ENCODE data around the gene NUP210L. TPM values are rescaled to one million over a fixed set of nuclear protein-coding genes. Genes with fewer than 3 reads are reported as not detected.

NUP210L gene
- total and polyA plus RNA-seq, 2 of the 13 experiments (the other 11 are each of a cell fraction or from before 2014, with no cell fraction given), result not detected

- TF ChIP-seq ZNF460 (CRISPR knock-in tag; IDR thresholded peaks at IDR 0.05; ENCODE audit: borderline replicate concordance) (no peak), FOXO1 (CRISPR knock-in tag; IDR thresholded peaks at IDR 0.05) (no peak), KDM1A (CRISPR knock-in tag; IDR thresholded peaks at IDR 0.05) (no peak), MYNN (CRISPR knock-in tag; IDR thresholded peaks at IDR 0.05; ENCODE audit: low read depth) (no peak), KAT7 (CRISPR knock-in tag; IDR thresholded peaks at IDR 0.05; ENCODE audit: borderline replicate concordance) (no peak), SRSF1 (optimal IDR thresholded peaks at IDR 0.05; ENCODE audit: low read depth, low read length) (no peak), THYN1 (CRISPR knock-in tag; IDR thresholded peaks at IDR 0.05; ENCODE audit: borderline replicate concordance, low read depth) (no peak), PHB2 (IDR thresholded peaks at IDR 0.05; ENCODE audit: partially characterized antibody) (no peak)
These were observed 159.7 kb downstream of the NUP210L start (continued) for GRCh38 chr1:153995202-153995601.

DNA sequence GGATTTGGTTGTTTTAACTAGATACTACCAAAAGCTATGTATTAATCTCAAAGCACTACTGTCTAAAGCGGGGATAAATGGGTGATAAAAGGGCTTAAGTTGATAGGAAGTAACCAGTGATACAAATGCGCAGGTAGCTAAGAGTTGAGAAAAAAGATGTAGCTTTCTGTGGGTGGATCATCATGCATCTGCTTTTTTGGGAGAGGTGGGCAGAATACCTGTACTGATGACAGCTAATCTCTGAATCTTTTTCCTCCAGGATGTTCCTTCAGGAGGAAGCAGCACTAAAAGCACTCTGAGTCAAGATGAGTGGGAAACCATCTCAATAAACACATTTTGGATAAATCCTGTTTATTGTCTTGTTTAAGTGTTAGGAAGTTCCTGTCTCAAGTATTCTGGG lies 163.1 kb downstream of the NUP210L start:
- TF ChIP-seq RBFOX2 (IDR thresholded peaks at IDR 0.05; ENCODE audit: low read depth, low read length) (peak; percentile 64), TBL1XR1 (IDR thresholded peaks at IDR 0.05; ENCODE audit: borderline replicate concordance, low read length, partially characterized antibody) (no peak)
- ATAC-seq (no peak), FAIRE-seq (no peak), DNase-seq (ENCODE audit: low spot score) (no peak)
- intact Hi-C loops (cut with micrococcal nuclease; ENCODE audit: unreplicated experiment) (no loop called here), in situ Hi-C loops (cut with HindIII; ENCODE audit: extremely low pct_ligation_motif_present, low pct_unique_long_range_greater_than_20kb) (no loop called here)
- ChIA-PET CTCF (ENCODE audit: low intra/inter-chr PET ratio, low total read pairs) (no interaction called here), POLR2A (interaction anchor here (1.8 to 2.8 kb wide), 2 partner anchors 9 to 45 kb away, joined by 21 to 30 read pairs; partner anchors contain the start of gene DENND4B)
- peaks cover 12% of the 10 kb centered on the region for H4K20me1 ChIP-seq (ENCODE audit: insufficient read depth, low read length)
- 91% methylated on average over 2 of the region's 2 CpGs for whole genome bisulfite sequencing (ENCODE audit: low lambda C conversion rate)
- no peaks in the 10 kb centered on the region; a peak in 1 of 5 replicates for H3K27me3 ChIP-seq (ENCODE audit: control insufficient read depth in 1 of 2, insufficient read depth in 2 of 2, low read length in 2 of 2)
- no peak overlapping the region for H2AFZ ChIP-seq (ENCODE audit: low read length)
- peaks cover 2 to 16% of the 10 kb centered on the region in 2 experiments; a peak in 4 of 5 replicates for H3K36me3 ChIP-seq (replicated peaks in 1 of 2; ENCODE audit: control insufficient read depth in 1 of 2, insufficient read depth in 2 of 2, low read length in 2 of 2)
- peaks cover 39% of the 10 kb centered on the region for H3K4me1 ChIP-seq (ENCODE audit: insufficient read depth, low read length)
- peak overlapping the region; percentile 77 to 97 (median 94); a peak in 5 of 6 replicates for H3K4me3 ChIP-seq (replicated peaks in 1 of 3; ENCODE audit: insufficient read depth in 1 of 3, low read depth in 2 of 3, low read length in 3 of 3)
- peak overlapping the region; percentile 76 for H3K4me2 ChIP-seq (ENCODE audit: low read depth, low read length)
- no peaks in the 10 kb centered on the region for H3K9me3 ChIP-seq (ENCODE audit: low read length)
- peaks cover 16% of the 10 kb centered on the region for H3K79me2 ChIP-seq (ENCODE audit: insufficient read depth, low read length)
- H3K27ac ChIP-seq (ENCODE audit: extremely low read length, insufficient read depth, low read length), result peak overlapping the region; percentile 1
- BruUV-seq (replicated peaks), result no TSS peak
- peak overlapping the region; percentile 98 for H3K9ac ChIP-seq (ENCODE audit: insufficient read depth, low read depth, low read length)

Data from HepG2 (cell line).